ENCODE data around the gene ANKRD33. TPM values are rescaled to one million over a fixed set of nuclear protein-coding genes. Genes with fewer than 3 reads are reported as not detected.

ANKRD33 gene
- total RNA-seq, 1 donor from 2014 or later: not detected

DNA sequence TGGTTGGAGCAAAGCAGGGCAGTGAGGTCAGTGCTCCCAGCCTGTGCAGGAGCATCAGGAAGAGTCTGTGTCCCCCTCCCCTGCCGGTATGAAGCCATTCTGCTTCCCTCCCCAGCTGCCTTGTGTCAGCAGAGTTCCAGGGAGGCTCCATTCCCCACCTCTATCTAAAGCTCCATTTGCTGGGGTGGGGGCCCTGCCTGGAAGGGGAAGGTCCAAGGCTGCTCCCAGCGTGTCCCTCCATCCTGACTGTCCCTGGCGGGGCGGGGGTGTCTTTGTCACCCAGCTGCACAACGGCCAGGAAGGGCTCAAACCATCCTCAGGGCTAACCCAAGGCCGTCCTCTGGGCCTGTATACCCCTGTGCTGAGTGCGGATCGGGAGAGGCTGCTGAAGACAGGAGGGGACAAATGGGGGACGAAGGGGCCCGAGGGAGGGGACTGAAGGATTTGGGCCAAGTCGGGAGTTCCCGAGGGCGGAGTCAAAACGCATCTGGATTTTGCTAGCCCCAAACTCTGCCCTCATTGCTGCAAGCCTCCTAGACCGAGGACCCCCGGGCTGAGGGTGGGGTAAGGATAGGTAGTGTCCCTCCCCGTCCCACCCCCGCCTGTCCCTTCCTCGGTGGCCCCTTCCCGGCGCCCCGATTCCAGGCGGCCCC, 18.7 kb downstream of the ANKRD33 start:
- FAIRE-seq: no peak
- no peaks in the 10 kb centered on the region for H3K79me2 ChIP-seq (ENCODE audit: insufficient read depth, low read length)
- no peak overlapping the region for H3K4me3 Mint-ChIP-seq (ENCODE audit: unreplicated experiment)
- DNase-seq (ENCODE audit: low read depth): no peak
- no peaks in the 10 kb centered on the region for H3K36me3 ChIP-seq (ENCODE audit: insufficient read depth, low read length)
- peak overlapping the region; percentile 30 for H3K27ac Mint-ChIP-seq (ENCODE audit: unreplicated experiment)
- peaks cover 2% of the 10 kb centered on the region for H3K9me3 Mint-ChIP-seq (ENCODE audit: unreplicated experiment)
- peak overlapping the region; percentile 89 for H3K4me2 ChIP-seq (ENCODE audit: low read length)
- TF ChIP-seq EZH2 (IDR thresholded peaks at IDR 0.05; ENCODE audit: insufficient read depth, low read length) (no peak), CTCF (IDR thresholded peaks at IDR 0.05; ENCODE audit: insufficient read depth, low read depth, low read length) (no peak)
- H3K4me3 ChIP-seq (ENCODE audit: insufficient read depth, low read depth, low read length): no peak overlapping the region
- peaks cover 5% of the 10 kb centered on the region for H3K4me1 ChIP-seq (ENCODE audit: insufficient read depth, low read length)
- H3K36me3 Mint-ChIP-seq (ENCODE audit: low read depth, unreplicated experiment): no peaks in the 10 kb centered on the region
- H3K9me3 ChIP-seq (ENCODE audit: insufficient read depth, low read depth, low read length): no peaks in the 10 kb centered on the region
- H3K27me3 ChIP-seq (ENCODE audit: insufficient read depth, low read length): no peaks in the 10 kb centered on the region
- H3K9ac ChIP-seq (ENCODE audit: low read length): peak overlapping the region; percentile 64
- peaks cover 37% of the 10 kb centered on the region for H3K27me3 Mint-ChIP-seq (ENCODE audit: low read depth, unreplicated experiment)
- H3K27ac ChIP-seq (ENCODE audit: low read depth, low read length): no peak overlapping the region
- peaks cover 10% of the 10 kb centered on the region for H3K4me1 Mint-ChIP-seq (ENCODE audit: low read depth, unreplicated experiment)
- no peaks in the 10 kb centered on the region for H4K20me1 ChIP-seq (ENCODE audit: insufficient read depth, low read length)
- H2AFZ ChIP-seq (ENCODE audit: low read depth, low read length): peak overlapping the region; percentile 78

GRCh38 chr12:51907083-51907855, 19.4 kb downstream of the ANKRD33 start, which contains the start of gene ACVRL1:
TSS of gene ACVRL1 (plus strand) at chr12:51907504. CDS start at chr12:51912475, 4,971 bp downstream.
- FAIRE-seq (no peak), DNase-seq (ENCODE audit: low read depth) (no peak)
- H3K27me3 ChIP-seq (ENCODE audit: insufficient read depth, low read length): no peaks in the 10 kb centered on the region
- peak within 1 kb of the TSS; percentile 64 for H3K9ac ChIP-seq (ENCODE audit: low read length)
- no peaks in the 10 kb centered on the region for H3K9me3 ChIP-seq (ENCODE audit: insufficient read depth, low read depth, low read length)
- no peaks in the 10 kb centered on the region for H3K36me3 ChIP-seq (ENCODE audit: insufficient read depth, low read length)
- peak within 1 kb of the TSS; percentile 64 for H3K4me3 ChIP-seq (ENCODE audit: insufficient read depth, low read depth, low read length)
- no peak within 1 kb of the TSS for H3K27ac ChIP-seq (ENCODE audit: low read depth, low read length)
- peaks cover 43% of the 10 kb centered on the region for H3K27me3 Mint-ChIP-seq (ENCODE audit: low read depth, unreplicated experiment)
- no peak for TF ChIP-seq CTCF (IDR thresholded peaks at IDR 0.05; ENCODE audit: insufficient read depth, low read depth, low read length)
- TF ChIP-seq EZH2 (IDR thresholded peaks at IDR 0.05; ENCODE audit: insufficient read depth, low read length): no peak
- no peak within 1 kb of the TSS for H3K27ac Mint-ChIP-seq (ENCODE audit: unreplicated experiment)
- H3K79me2 ChIP-seq (ENCODE audit: insufficient read depth, low read length): no peaks in the 10 kb centered on the region
- peaks cover 15% of the 10 kb centered on the region for H3K4me1 Mint-ChIP-seq (ENCODE audit: low read depth, unreplicated experiment)
- H3K4me2 ChIP-seq (ENCODE audit: low read length): peak within 1 kb of the TSS; percentile 89
- H3K4me1 ChIP-seq (ENCODE audit: insufficient read depth, low read length): peaks cover 5% of the 10 kb centered on the region
- H4K20me1 ChIP-seq (ENCODE audit: insufficient read depth, low read length): no peaks in the 10 kb centered on the region
- H3K4me3 Mint-ChIP-seq (ENCODE audit: unreplicated experiment): peak within 1 kb of the TSS; percentile 41
- no peaks in the 10 kb centered on the region for H3K36me3 Mint-ChIP-seq (ENCODE audit: low read depth, unreplicated experiment)
- peak within 1 kb of the TSS; percentile 78 for H2AFZ ChIP-seq (ENCODE audit: low read depth, low read length)
- H3K9me3 Mint-ChIP-seq (ENCODE audit: unreplicated experiment): peaks cover 2% of the 10 kb centered on the region

Measured in astrocyte (in vitro differentiated cells and primary cell).